ENCODE results near the gene PLCG1. TPM values are rescaled to one million over a fixed set of nuclear protein-coding genes. Genes with fewer than 3 reads are reported as not detected.

PLCG1 gene
- 43.7 and 52.2 TPM in 2 replicates for total RNA-seq

GRCh38 chr20:41136680-41137613, at the start of gene PLCG1:
Gene PLCG1 (plus strand): TSS chr20:41137543. CDS start chr20:41137642, 99 bp downstream.

Small RNAs within 50 kb of the gene (small RNA-seq; reads per million reads assigned to genes)
- gene AL022394.1: not detected
- gene MIR6871: not detected

Other genes with a start within 250 kb of the PLCG1 start
- gene TOP1, start 108.7 kb upstream of the PLCG1 start, total RNA-seq: 11.0 and 19.2 TPM in 2 replicates
- gene ZHX3, start 180.2 kb downstream of the PLCG1 start, total RNA-seq: 46.3 and 47.4 TPM in 2 replicates
- 14.1 and 14.3 TPM in 2 replicates for gene LPIN3, start 203.3 kb downstream of the PLCG1 start, total RNA-seq
- not detected in 2 replicates for gene EMILIN3, start 229.3 kb downstream of the PLCG1 start, total RNA-seq